Activated B cell treated with CpG ODN at 0.5 μM for 24 hours (primary cell): ENCODE data around the gene SGPL1. TPM values are rescaled to one million over a fixed set of nuclear protein-coding genes. Genes with fewer than 3 reads are reported as not detected.

Experiments
- ATAC-seq: fragments of 200-7000 bp; cut with Tn5 transposase; one replicate; pipeline ENCODE4 v1.10.0; 2021; ENCODE audit warnings: low read depth, mild to moderate bottlenecking, moderate library complexity
- CTCF ChIA-PET: fragments of 350-600 bp; sonication (Branson Sonifier 250); formaldehyde crosslinking; loops from one replicate; lab custom pipeline; 2021; ENCODE audit warnings: antibody characterized with exemption; lab: Charles Lee
- POLR2A ChIA-PET: fragments of 350-600 bp; sonication (Branson Sonifier 250); formaldehyde crosslinking; loops from one replicate; lab custom pipeline; 2021; ENCODE audit warnings: antibody characterized with exemption; lab: Charles Lee
- DNase-seq: peaks from one replicate; pipeline ENCODE4 v3.0.0; 2022
- H3K27ac Mint-ChIP-seq: one replicate; pipeline ENCODE4 v1.8.0; 2020; ENCODE audit warnings: mixed read lengths
- H3K27me3 Mint-ChIP-seq: one replicate; pipeline ENCODE4 v1.8.0; 2021; ENCODE audit warnings: mixed read lengths
- H3K36me3 Mint-ChIP-seq: one replicate; pipeline ENCODE4 v1.8.0; 2021; ENCODE audit warnings: low read depth, mixed read lengths
- H3K4me1 Mint-ChIP-seq: one replicate; pipeline ENCODE4 v1.8.0; 2021; ENCODE audit warnings: mixed read lengths
- H3K4me3 Mint-ChIP-seq: one replicate; pipeline ENCODE4 v1.8.0; 2020; ENCODE audit warnings: mild to moderate bottlenecking, mixed read lengths
- H3K9me3 Mint-ChIP-seq: one replicate; pipeline ENCODE4 v1.8.0; 2020; ENCODE audit warnings: mixed read lengths
- intact Hi-C: fragments of 100-400 bp; cut with micrococcal nuclease; formaldehyde crosslinking; loops from one replicate; pipeline ENCODE4 v1.15.1; 2024
- total RNA-seq: library from RNA; stranded (reverse); gene quantifications from 2 replicates; pipeline ENCODE4 v1.2.3, GENCODE V29; 2022
- TF ChIP-seq, protein P1 (sequence below): fragments of 200-600 bp; IDR thresholded peaks from one replicate; pipeline ENCODE4 v1.8.0; 2022; ENCODE audit warnings: antibody characterized with exemption, mild to moderate bottlenecking

Gene SGPL1
- total RNA-seq, 1 donor from 2014 or later, result 36.3 TPM

DNA sequence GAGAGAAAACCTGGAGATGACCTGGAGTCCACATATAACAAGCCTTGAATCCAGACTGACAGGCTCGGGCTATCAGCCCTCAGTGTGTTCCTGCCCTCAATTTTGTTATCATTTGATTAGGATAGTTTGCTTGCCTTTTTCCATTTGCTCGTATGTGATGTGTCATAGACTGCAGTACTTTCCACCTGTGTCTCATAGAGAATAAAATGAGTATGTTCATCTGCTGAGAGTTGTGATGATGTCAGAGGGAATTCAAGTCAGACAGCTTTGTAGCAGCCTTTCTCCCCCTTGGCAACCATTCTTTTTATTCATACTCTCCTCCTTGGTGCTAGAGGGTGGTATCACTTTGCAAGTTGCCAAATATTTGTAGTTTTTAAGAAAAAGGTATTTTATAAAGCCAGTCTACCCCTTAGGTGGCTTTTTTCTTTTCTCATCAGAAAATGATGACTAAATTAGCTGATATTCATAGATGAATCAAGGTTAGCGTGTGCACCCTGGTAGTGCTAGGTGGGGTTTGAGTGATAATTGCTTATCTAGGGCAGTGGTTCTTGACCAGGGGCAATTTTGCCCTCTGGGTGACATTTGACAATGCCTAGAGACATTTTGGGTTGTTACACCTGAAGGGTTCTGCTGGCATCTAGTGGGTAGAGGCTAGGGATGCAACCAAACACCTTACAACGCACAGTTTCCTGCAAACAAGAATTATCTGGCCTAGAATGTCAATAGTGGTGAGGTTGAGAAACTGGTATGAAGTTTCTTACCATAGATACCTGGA lies 5.4 kb downstream of the SGPL1 start:
- Mint-ChIP-seq H3K36me3 (peaks cover 61% of the 10 kb centered on the region), H3K9me3 (no peaks in the 10 kb centered on the region), H3K27ac (no peak overlapping the region), H3K4me1 (peaks cover 26% of the 10 kb centered on the region), H3K27me3 (no peaks in the 10 kb centered on the region), H3K4me3 (no peak overlapping the region)
- TF ChIP-seq, protein P1, sequence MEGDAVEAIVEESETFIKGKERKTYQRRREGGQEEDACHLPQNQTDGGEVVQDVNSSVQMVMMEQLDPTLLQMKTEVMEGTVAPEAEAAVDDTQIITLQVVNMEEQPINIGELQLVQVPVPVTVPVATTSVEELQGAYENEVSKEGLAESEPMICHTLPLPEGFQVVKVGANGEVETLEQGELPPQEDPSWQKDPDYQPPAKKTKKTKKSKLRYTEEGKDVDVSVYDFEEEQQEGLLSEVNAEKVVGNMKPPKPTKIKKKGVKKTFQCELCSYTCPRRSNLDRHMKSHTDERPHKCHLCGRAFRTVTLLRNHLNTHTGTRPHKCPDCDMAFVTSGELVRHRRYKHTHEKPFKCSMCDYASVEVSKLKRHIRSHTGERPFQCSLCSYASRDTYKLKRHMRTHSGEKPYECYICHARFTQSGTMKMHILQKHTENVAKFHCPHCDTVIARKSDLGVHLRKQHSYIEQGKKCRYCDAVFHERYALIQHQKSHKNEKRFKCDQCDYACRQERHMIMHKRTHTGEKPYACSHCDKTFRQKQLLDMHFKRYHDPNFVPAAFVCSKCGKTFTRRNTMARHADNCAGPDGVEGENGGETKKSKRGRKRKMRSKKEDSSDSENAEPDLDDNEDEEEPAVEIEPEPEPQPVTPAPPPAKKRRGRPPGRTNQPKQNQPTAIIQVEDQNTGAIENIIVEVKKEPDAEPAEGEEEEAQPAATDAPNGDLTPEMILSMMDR, result no peak
- POLR2A ChIA-PET, result no interaction called here
- CTCF ChIA-PET, result no interaction called here
- DNase-seq, result no peak
- intact Hi-C loops, result no loop called here
- no peak for ATAC-seq

DNA sequence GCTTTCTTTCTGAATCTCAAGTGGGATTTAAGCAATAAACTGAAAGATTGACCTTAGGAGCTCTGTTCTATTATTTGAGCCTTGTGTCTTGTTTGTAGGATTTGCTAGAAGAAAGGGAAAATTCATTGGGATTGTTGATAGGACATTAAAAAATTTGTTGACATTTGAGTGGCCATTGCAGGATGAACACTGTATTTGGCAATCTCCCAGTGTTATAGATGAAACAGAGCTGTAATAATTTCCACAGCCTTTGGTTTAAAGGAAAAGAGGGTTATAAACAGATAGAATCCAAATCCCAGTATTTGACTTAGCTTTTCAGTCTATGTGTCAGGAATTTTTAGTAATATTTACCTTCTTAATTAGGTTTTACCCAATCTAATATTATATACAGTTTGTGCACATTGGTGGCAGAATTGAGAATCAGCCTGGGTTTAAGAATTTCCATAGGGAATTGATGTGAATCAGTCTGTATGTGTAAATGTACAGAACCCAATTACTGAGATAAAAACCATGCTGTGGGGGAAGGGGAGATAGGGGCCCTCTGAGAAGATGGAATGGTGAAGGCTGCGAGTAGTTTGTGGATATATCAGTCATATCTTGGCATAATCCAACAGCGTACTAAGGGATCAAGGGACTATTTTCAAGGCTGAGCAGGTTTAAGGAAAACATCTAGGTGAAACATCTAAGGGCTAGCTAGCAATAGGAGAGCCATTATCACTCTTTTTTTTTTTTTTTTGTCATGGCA lies 6.5 kb downstream of the SGPL1 start:
- ChIA-PET POLR2A (no interaction called here), CTCF (no interaction called here)
- Mint-ChIP-seq H3K27me3 (no peaks in the 10 kb centered on the region), H3K9me3 (no peaks in the 10 kb centered on the region), H3K4me3 (no peak overlapping the region), H3K27ac (no peak overlapping the region), H3K4me1 (peaks cover 17% of the 10 kb centered on the region), H3K36me3 (peaks cover 59% of the 10 kb centered on the region)
- intact Hi-C loops, result no loop called here
- TF ChIP-seq, protein P1, result no peak
- ATAC-seq, result no peak
- DNase-seq, result no peak

DNA sequence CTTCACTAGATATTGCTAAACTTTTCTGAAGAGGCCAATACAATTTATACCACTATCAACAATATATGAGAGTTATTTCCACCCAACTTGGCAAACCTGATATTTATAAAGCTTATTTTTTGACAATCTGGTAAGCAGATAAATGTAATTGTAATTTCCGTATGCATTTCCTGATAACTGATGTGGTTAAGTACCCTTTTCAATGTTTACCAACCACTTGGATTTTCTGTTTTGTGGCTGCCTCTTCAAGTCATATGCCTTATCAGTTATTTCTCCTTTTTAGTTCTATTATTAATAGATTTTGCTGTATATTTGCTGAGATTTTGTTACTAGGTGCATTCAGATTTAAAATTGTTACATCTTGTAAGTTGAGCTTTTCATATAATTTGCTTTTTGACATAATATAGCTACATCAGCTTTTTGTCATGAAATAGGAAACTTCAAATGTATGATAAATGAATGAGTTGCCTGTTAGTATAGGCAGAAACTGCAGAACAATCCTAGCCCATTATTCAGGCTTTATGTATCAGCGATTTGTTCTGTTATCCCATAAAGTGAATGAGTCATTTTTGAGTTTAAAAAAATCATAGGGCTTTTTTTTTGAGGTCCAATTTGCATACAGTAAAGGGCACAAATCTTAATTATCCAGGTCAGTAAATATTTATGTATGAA lies 11.5 kb downstream of the SGPL1 start:
- CTCF ChIA-PET, result no interaction called here
- intact Hi-C loops, result loop anchor here (1.0 kb wide), 1 partner anchor 12 kb away; the partner anchor contains the start of gene SGPL1
- TF ChIP-seq, protein P1, result no peak
- no peaks in the 10 kb centered on the region for H3K27me3 Mint-ChIP-seq
- ATAC-seq (no peak), DNase-seq (no peak)
- POLR2A ChIA-PET, result no interaction called here
- peaks cover 7% of the 10 kb centered on the region for H3K4me1 Mint-ChIP-seq
- H3K36me3 Mint-ChIP-seq, result peaks cover 46% of the 10 kb centered on the region
- no peak overlapping the region for H3K27ac Mint-ChIP-seq
- no peaks in the 10 kb centered on the region for H3K9me3 Mint-ChIP-seq
- H3K4me3 Mint-ChIP-seq, result no peak overlapping the region

DNA sequence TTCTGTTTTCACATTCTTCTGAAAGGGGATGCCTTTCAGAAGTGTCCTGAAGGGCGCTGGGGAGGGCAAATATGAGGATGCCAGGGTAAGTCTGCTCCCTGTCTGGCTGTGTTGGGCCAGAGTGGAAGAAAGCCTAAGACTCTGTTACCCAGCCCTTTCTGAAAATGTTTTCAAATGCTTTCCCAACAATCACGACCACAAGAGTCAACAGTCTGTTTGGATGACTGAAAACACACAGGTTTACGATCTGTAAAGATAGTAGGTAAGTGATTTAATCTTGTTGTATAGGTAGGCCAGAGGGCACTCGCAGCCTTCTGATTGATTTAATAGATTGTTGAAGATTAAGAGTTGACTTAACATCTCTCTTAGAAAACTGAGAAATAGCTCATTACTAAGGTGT lies 13.2 kb downstream of the SGPL1 start:
- POLR2A ChIA-PET, result interaction anchor here (0.7 kb wide), 1 partner anchor 10 kb away, joined by 4 read pairs; no protein-coding TSS in a partner anchor
- intact Hi-C loops, result no loop called here
- H3K27me3 Mint-ChIP-seq, result no peaks in the 10 kb centered on the region
- peaks cover 43% of the 10 kb centered on the region for H3K36me3 Mint-ChIP-seq
- H3K9me3 Mint-ChIP-seq, result no peaks in the 10 kb centered on the region
- DNase-seq (no peak), ATAC-seq (no peak)
- H3K4me3 Mint-ChIP-seq, result no peak overlapping the region
- peaks cover 11% of the 10 kb centered on the region for H3K4me1 Mint-ChIP-seq
- CTCF ChIA-PET, result no interaction called here
- no peak overlapping the region for H3K27ac Mint-ChIP-seq
- TF ChIP-seq, protein P1, result no peak

DNA sequence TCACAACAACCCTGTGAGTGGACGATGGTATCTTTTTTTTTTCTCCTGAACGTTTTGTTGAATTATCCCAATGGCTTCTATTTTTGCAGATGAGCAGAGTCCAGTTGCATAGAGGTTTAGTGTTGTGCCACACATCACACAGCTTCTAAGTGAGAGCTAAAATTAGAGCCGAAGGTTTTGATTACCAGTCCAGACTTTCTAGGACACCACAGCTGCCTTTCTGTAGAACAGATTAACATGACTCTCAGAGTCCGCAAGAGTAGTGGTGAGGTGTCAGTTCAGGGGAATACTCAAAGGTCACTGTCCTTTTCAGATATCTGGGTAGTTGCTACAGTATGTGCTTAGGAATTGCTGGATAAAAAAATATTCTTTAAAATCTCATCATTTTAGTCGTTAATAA lies 13.8 kb downstream of the SGPL1 start:
- POLR2A ChIA-PET, result interaction anchor here (0.7 kb wide), 1 partner anchor 10 kb away, joined by 4 read pairs; no protein-coding TSS in a partner anchor
- Mint-ChIP-seq H3K9me3 (no peaks in the 10 kb centered on the region), H3K36me3 (peaks cover 43% of the 10 kb centered on the region), H3K27ac (no peak overlapping the region), H3K4me1 (peaks cover 11% of the 10 kb centered on the region), H3K27me3 (no peaks in the 10 kb centered on the region), H3K4me3 (no peak overlapping the region)
- DNase-seq (no peak), ATAC-seq (no peak)
- CTCF ChIA-PET, result no interaction called here
- TF ChIP-seq, protein P1, result no peak
- intact Hi-C loops, result no loop called here
